HCT116 (cell line): ENCODE data around the gene ATG10. TPM values are rescaled to one million over a fixed set of nuclear protein-coding genes. Genes with fewer than 3 reads are reported as not detected.

Experiments
- ATAC-seq: fragments of 200-7000 bp; cut with Tn5 transposase; 2 replicates; pipeline ENCODE4 v1.9.1; 2020; ENCODE audit warnings: mild to moderate bottlenecking, moderate library complexity
- BruUV-seq: library from RNA; stranded (reverse); fragments of 400-500 nt; replicated peaks from 2 replicates; lab custom pipeline; 2021; lab: Mats Ljungman, UMichigan
- CTCF ChIA-PET: fragments of 300-600 bp; sonication (Branson Sonifier 250); formaldehyde crosslinking; loops from one replicate; lab custom pipeline; 2021; ENCODE audit warnings: antibody characterized with exemption; lab: Charles Lee
- POLR2A ChIA-PET: fragments of 300-600, 350-600 bp; sonication (Branson Sonifier 250); formaldehyde crosslinking; loops from one replicate; lab custom pipeline; 2021; ENCODE audit warnings: antibody characterized with exemption; lab: Charles Lee
- RAD21 ChIA-PET, 2 experiments: fragments of 300-600 bp; sonication (Branson Sonifier 250); formaldehyde crosslinking; loops; one replicate each; lab custom pipeline; 2023; ENCODE audit warnings: low total read pairs in 2 of 2; ENCODE audit not compliant: uncharacterized antibody in 2 of 2, unreplicated experiment in 2 of 2, low non-redundant PET in 1 of 2; lab: Charles Lee
- DNase-seq: peaks from one replicate; pipeline ENCODE4 v3.0.0-alpha.2; 2010; ENCODE audit warnings: low read depth, low spot score
- H2AFZ ChIP-seq: fragments of 200-600 bp; shearing (Covaris generic), sonication (generic); 2 replicates; pipeline ENCODE4 v1.6.1; 2017; ENCODE audit warnings: low read depth, mixed run types, mixed read lengths, antibody characterized with exemption, low read length; ENCODE audit not compliant: poor library complexity, severe bottlenecking
- H3K27ac ChIP-seq: 2 replicates; pipeline ENCODE4 v1.5.1; 2012; ENCODE audit warnings: low read depth, low read length
- H3K27me3 ChIP-seq: fragments of 200-600 bp; sonication (generic); 2 replicates; pipeline ENCODE4 v1.6.1; 2016; ENCODE audit warnings: mixed run types, low read length, mixed read lengths; ENCODE audit not compliant: insufficient read depth
- H3K36me3 ChIP-seq, 2 experiments: fragments of 200-500 bp in 1 of 2; fragments of 200-600 bp in 1 of 2; sonication (Bioruptor generic) in 1 of 2; sonication (generic) in 1 of 2; 2 replicates each; pipeline versions ENCODE4 v1.5.1 to v1.6.1; 2014 to 2016; ENCODE audit warnings: low read length in 2 of 2, inconsistent platforms in 1 of 2, mixed read lengths in 1 of 2, mixed run types in 1 of 2; ENCODE audit not compliant: insufficient read depth in 2 of 2, control insufficient read depth in 1 of 2
- H3K4me1 ChIP-seq, 2 experiments: fragments of 200-600 bp in 1 of 2; sonication (generic) in 1 of 2; 2 replicates each; pipeline versions ENCODE4 v1.5.1 to v1.6.1; 2012 to 2017; ENCODE audit warnings: low read length in 2 of 2, inconsistent platforms in 1 of 2, mild to moderate bottlenecking in 1 of 2, mixed read lengths in 1 of 2, mixed run types in 1 of 2, moderate library complexity in 1 of 2; ENCODE audit not compliant: insufficient read depth in 2 of 2, control insufficient read depth in 1 of 2
- H3K4me2 ChIP-seq: fragments of 200-600 bp; sonication (generic); 2 replicates; pipeline ENCODE4 v1.6.1; 2017; ENCODE audit warnings: mixed run types, low read length, mixed read lengths
- H3K4me3 ChIP-seq, 2 experiments: fragments of 200-600 bp in 1 of 2; sonication (generic) in 1 of 2; replicated peaks in 1 of 2; 2 replicates each; pipeline ENCODE4 v1.5.1; 2011 to 2016; ENCODE audit warnings: low read length in 2 of 2, control low read depth in 1 of 2, low read depth in 1 of 2, mild to moderate bottlenecking in 1 of 2, mixed read lengths in 1 of 2, mixed run types in 1 of 2
- H3K79me2 ChIP-seq: fragments of 200-600 bp; sonication (generic); 2 replicates; pipeline ENCODE4 v1.6.1; 2017; ENCODE audit warnings: mild to moderate bottlenecking, mixed run types, low read length, moderate library complexity, mixed read lengths; ENCODE audit not compliant: insufficient read depth
- H3K9ac ChIP-seq: fragments of 200-600 bp; sonication (generic); 2 replicates; pipeline ENCODE4 v1.6.1; 2016; ENCODE audit warnings: low read length, mixed read lengths
- H3K9me2 ChIP-seq: fragments of 200-600 bp; sonication (generic), shearing (Covaris generic); 2 replicates; pipeline ENCODE4 v1.6.1; 2017; ENCODE audit warnings: mixed run types, mild to moderate bottlenecking, moderate library complexity; ENCODE audit not compliant: insufficient read depth
- H3K9me3 ChIP-seq, 2 experiments: fragments of 200-500 bp in 1 of 2; fragments of 200-600 bp in 1 of 2; sonication (Bioruptor generic) in 1 of 2; sonication (generic) in 1 of 2; 2 replicates each; pipeline ENCODE4 v1.6.1; 2014 to 2017; ENCODE audit warnings: low read length in 2 of 2, mixed read lengths in 2 of 2, inconsistent platforms in 1 of 2, low read depth in 1 of 2, mild to moderate bottlenecking in 1 of 2, mixed run types in 1 of 2, moderate library complexity in 1 of 2; ENCODE audit not compliant: control insufficient read depth in 1 of 2, insufficient read depth in 1 of 2
- H4K20me1 ChIP-seq: fragments of 200-600 bp; sonication (generic), shearing (Covaris generic); 2 replicates; pipeline ENCODE4 v1.6.1; 2017; ENCODE audit warnings: mixed run types, mild to moderate bottlenecking, moderate library complexity; ENCODE audit not compliant: insufficient read depth
- ELF1 ChIP-seq: IDR thresholded peaks from 2 replicates; pipeline ENCODE4 v1.6.1; 2012; ENCODE audit warnings: low read depth, borderline replicate concordance
- RAD21 ChIP-seq: IDR thresholded peaks from 2 replicates; pipeline ENCODE4 v1.6.1; 2012; ENCODE audit warnings: low read depth, mild to moderate bottlenecking
- YY1 ChIP-seq: IDR thresholded peaks from 2 replicates; pipeline ENCODE4 v1.6.1; 2011; ENCODE audit warnings: low read length, low read depth, moderate library complexity, mild to moderate bottlenecking; ENCODE audit not compliant: insufficient replicate concordance; ENCODE audit errors: extremely low read depth
- ZFX ChIP-seq: fragments of 450-650 bp; IDR thresholded peaks from 2 replicates; pipeline ENCODE4 v1.6.1; 2017
- intact Hi-C: fragments of 100-400 bp; cut with micrococcal nuclease; formaldehyde crosslinking; loops from 2 replicates; pipeline ENCODE4 v1.10.0; 2022
- total RNA-seq: library from RNA; stranded (reverse); gene quantifications from one replicate; pipeline ENCODE4 v1.2.1, GENCODE V29; 2021; ENCODE audit not compliant: unreplicated experiment
- TF ChIP-seq, protein P1 (sequence below), 3 experiments: fragments of 200-600 bp in 1 of 3; sonication (generic) in 1 of 3; IDR thresholded peaks in 2 of 3; conservative IDR thresholded peaks in 1 of 3; 2 replicates each; pipeline ENCODE4 v1.5.1; 2012 to 2017; ENCODE audit warnings: low read depth in 2 of 3, low read length in 2 of 3, antibody characterized with exemption in 1 of 3, borderline replicate concordance in 1 of 3, control low read depth in 1 of 3, mild to moderate bottlenecking in 1 of 3, mixed read lengths in 1 of 3, mixed run types in 1 of 3, moderate library complexity in 1 of 3; ENCODE audit not compliant: insufficient read depth in 1 of 3

ATG10 gene
- total RNA-seq, 1 experiment from 2014 or later = 9.4 TPM

GRCh38 chr5:82174128-82174918 lies 202.5 kb downstream of the ATG10 start:
- ATAC-seq = peak; percentile 85
- RAD21 ChIA-PET = no interaction called here
- Histone ChIP-seq H3K4me1 (no peaks in the 10 kb centered on the region), H3K9me3 (no peaks in the 10 kb centered on the region), H3K9me2 (no peaks in the 10 kb centered on the region), H3K9ac (no peak overlapping the region), H3K27me3 (no peaks in the 10 kb centered on the region), H3K79me2 (no peaks in the 10 kb centered on the region), H3K27ac (no peak overlapping the region), H3K4me3 (no peak overlapping the region), H3K4me2 (no peak overlapping the region), H3K36me3 (no peaks in the 10 kb centered on the region), H2AFZ (no peak overlapping the region), H4K20me1 (no peaks in the 10 kb centered on the region)
- CTCF ChIA-PET = interaction anchor here (0.9 to 1.2 kb wide), 2 partner anchors 12 to 85 kb away, joined by 4 read pairs; no protein-coding TSS in a partner anchor
- intact Hi-C loops = loop anchor here (1.0 kb wide), 1 partner anchor 51 kb away; no protein-coding TSS in a partner anchor
- peak; percentile 46 for TF ChIP-seq RAD21
- no peak for TF ChIP-seq ELF1
- TF ChIP-seq, protein P1, sequence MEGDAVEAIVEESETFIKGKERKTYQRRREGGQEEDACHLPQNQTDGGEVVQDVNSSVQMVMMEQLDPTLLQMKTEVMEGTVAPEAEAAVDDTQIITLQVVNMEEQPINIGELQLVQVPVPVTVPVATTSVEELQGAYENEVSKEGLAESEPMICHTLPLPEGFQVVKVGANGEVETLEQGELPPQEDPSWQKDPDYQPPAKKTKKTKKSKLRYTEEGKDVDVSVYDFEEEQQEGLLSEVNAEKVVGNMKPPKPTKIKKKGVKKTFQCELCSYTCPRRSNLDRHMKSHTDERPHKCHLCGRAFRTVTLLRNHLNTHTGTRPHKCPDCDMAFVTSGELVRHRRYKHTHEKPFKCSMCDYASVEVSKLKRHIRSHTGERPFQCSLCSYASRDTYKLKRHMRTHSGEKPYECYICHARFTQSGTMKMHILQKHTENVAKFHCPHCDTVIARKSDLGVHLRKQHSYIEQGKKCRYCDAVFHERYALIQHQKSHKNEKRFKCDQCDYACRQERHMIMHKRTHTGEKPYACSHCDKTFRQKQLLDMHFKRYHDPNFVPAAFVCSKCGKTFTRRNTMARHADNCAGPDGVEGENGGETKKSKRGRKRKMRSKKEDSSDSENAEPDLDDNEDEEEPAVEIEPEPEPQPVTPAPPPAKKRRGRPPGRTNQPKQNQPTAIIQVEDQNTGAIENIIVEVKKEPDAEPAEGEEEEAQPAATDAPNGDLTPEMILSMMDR (IDR thresholded peaks at IDR 0.05 in 2 of 3, conservative IDR thresholded peaks at IDR 0.05 in 1 of 3; ENCODE audit: borderline replicate concordance in 1 of 3, insufficient read depth in 1 of 3, low read depth in 2 of 3, low read length in 2 of 3) = peak; percentile 34 to 93 (median 84); a peak in 5 of 6 replicates
- BruUV-seq = no TSS peak
- DNase-seq = peak; percentile 60
- POLR2A ChIA-PET = no interaction called here

DNA sequence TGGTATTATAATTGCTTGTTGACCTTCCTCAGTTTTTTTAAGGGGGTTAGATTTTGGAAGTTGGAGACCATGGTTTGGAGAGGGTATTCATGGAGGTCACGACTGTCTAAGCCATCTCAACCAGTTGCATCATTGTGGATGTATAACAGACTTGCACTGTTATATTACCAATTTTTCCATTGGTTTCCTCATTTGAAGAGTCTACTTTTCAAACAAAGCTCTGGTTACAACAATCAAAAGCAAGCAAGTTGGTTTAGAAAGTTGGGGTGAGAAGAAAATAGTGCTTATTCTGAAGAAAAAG lies 203.0 kb downstream of the ATG10 start:
- intact Hi-C loops = loop anchor here (1.0 kb wide), 1 partner anchor 50 kb away; no protein-coding TSS in a partner anchor
- ChIA-PET RAD21 (no interaction called here), CTCF (interaction anchor here (0.9 kb wide), 1 partner anchor 11 kb away, joined by 4 read pairs; no protein-coding TSS in a partner anchor), POLR2A (no interaction called here)
- Histone ChIP-seq H3K36me3 (no peaks in the 10 kb centered on the region), H3K4me2 (no peak overlapping the region), H3K27me3 (no peaks in the 10 kb centered on the region), H3K9me2 (no peaks in the 10 kb centered on the region), H3K4me1 (no peaks in the 10 kb centered on the region), H3K9me3 (no peaks in the 10 kb centered on the region), H3K27ac (no peak overlapping the region), H3K79me2 (no peaks in the 10 kb centered on the region), H3K9ac (no peak overlapping the region), H3K4me3 (no peak overlapping the region), H2AFZ (no peak overlapping the region), H4K20me1 (no peaks in the 10 kb centered on the region)
- no TSS peak for BruUV-seq
- ATAC-seq (0 out of 2 replicates have a peak, but pooled peaks have one; percentile 20), DNase-seq (no peak)
- TF ChIP-seq, protein P1 (IDR thresholded peaks at IDR 0.05 in 2 of 3, conservative IDR thresholded peaks at IDR 0.05 in 1 of 3; ENCODE audit: borderline replicate concordance in 1 of 3, insufficient read depth in 1 of 3, low read depth in 2 of 3, low read length in 2 of 3) = 0 out of 6 replicates have a peak, but pooled peaks of 1 of the 3 experiments have one; percentile 10
- no peak for TF ChIP-seq ZFX
- no peak for TF ChIP-seq YY1
